Measurements from ENCODE around the gene CACNA1B.
"Not testable (repeated sequence)": the region's sequence is repeated elsewhere in the genome, so short reads cannot be mapped to it uniquely, and the experiment has no call there.

CACNA1B gene

GRCh38 chr9:138117101-138117750 lies 239.6 kb downstream of the CACNA1B start:
- no peak for DNase-seq (ENCODE audit: low read depth)

GRCh38 chr9:138117836-138118235 lies 240.3 kb downstream of the CACNA1B start:
- no peak for DNase-seq (ENCODE audit: low read depth)

- DNase-seq (ENCODE audit: low read depth) = no peak
These were observed 241.1 kb downstream of the CACNA1B start for GRCh38 chr9:138118601-138119071.

DNA sequence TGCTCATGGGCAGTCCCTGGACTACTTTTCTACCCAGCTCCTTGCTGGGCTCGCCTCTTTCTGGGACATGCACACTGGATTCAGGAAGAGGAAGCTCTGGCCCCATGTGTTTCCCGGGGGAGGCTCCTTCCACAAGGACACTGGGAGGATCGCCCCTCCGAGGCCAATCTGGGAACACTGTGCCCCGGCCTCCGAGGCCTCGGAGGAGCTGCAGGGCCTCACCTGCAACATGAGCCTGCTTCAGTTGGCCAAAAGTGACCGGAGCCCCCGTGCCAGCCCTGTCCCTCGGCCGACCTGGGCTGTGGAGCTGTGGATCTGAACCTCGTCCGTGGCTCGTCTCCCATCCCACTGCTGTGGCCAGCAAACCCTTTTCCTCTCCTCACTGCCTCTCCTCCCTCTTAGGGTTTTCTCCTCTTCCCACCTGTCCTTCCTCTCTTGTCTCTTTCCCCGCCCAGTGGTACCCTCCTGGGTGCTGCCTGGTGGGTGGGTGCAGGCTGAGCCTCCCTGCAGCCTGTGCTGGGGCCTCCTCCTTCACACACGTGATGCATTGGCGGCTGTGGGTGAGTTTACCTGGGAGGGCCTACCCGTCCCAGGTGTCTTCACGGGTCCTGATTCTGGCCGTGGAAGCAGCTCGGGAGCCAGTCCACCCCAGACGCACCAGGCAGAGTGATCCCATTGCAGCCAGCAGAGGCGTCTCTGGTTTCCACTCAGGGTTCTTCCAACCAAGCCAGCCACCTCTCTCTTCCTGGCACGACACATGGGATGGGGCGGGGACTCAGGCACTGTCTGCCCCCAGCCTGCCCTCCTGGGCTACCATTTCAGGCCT lies 241.8 kb downstream of the CACNA1B start:
- no peak for DNase-seq (ENCODE audit: low read depth)

DNA sequence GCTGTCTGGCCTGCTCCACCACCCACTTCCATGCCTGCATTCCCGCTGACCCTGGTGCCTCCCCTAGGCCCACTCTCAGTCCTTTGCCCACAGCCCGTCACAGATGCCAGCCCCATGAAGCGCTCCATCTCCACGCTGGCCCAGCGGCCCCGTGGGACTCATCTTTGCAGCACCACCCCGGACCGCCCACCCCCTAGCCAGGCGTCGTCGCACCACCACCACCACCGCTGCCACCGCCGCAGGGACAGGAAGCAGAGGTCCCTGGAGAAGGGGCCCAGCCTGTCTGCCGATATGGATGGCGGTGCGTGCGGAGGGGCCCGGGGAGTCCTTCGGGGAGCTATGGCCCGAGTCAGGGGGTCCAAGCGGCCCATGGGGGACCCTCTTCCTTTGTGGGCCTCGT lies 242.5 kb downstream of the CACNA1B start:
- no peak for DNase-seq (ENCODE audit: low read depth)

DNA sequence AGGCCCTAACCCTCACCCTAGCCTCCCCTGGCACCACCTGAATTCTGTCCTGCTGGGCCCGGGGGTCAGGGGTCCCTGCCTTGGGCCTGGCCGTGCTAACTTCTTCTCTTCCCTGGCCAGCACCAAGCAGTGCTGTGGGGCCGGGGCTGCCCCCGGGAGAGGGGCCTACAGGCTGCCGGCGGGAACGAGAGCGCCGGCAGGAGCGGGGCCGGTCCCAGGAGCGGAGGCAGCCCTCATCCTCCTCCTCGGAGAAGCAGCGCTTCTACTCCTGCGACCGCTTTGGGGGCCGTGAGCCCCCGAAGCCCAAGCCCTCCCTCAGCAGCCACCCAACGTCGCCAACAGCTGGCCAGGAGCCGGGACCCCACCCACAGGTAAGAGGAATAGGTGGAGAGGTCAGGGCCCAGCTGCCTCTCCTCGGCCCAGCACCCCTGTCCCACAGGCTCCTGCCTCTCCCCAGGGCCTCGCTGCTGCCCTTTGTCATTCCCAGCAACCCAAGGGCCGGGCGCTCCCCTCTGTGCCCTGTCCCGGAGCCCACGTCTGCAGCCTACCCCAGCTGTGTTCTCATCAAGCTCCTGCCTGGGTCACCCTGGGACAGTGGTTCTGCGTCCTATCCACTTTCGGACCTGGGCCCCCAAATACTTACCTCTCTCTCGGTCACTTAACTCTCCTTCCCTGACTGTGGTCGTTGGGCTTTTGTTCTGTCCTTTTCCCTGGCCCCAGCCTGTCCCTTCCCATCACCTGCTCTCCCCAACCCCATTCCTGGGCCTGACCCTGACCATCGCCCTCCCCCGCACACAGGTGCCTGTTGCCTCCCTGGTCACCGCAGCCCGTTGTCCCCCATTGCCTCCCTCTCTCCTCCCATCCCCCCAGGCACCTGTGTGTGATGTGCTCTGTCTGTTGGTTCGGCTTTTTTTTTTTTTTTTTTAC lies 243.2 kb downstream of the CACNA1B start:
- DNase-seq (ENCODE audit: low read depth) = no peak

DNA sequence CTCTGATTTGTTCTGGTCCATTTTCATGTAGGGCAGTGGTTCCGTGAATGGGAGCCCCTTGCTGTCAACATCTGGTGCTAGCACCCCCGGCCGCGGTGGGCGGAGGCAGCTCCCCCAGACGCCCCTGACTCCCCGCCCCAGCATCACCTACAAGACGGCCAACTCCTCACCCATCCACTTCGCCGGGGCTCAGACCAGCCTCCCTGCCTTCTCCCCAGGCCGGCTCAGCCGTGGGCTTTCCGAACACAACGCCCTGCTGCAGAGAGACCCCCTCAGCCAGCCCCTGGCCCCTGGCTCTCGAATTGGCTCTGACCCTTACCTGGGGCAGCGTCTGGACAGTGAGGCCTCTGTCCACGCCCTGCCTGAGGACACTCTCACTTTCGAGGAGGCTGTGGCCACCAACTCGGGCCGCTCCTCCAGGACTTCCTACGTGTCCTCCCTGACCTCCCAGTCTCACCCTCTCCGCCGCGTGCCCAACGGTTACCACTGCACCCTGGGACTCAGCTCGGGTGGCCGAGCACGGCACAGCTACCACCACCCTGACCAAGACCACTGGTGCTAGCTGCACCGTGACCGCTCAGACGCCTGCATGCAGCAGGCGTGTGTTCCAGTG lies 244.0 kb downstream of the CACNA1B start:
- no peak for DNase-seq (ENCODE audit: low read depth)

DNA sequence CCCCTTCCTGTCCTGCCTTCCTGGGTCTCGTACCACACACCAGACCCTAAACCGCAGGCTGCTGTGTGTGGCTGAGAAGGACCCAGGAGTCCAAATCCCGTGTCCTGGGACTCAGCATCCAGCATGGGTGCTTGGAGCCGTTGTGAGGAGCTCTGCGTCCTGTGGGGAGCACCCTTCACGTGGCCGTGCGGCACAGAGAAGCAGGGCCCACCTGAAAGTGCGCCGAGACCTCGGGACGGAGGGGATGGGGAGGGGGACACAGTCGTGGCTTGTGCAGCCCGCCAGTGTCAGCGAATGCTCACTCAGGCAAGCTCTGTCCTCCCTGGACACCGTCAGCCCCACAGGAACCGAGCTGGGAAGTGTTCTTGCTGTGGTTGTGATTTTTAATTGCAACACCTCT lies 244.6 kb downstream of the CACNA1B start:
- DNase-seq (ENCODE audit: low read depth) = no peak

- DNase-seq (ENCODE audit: low read depth) = no peak
These were observed 245.1 kb downstream of the CACNA1B start for GRCh38 chr9:138122676-138123075.

DNA sequence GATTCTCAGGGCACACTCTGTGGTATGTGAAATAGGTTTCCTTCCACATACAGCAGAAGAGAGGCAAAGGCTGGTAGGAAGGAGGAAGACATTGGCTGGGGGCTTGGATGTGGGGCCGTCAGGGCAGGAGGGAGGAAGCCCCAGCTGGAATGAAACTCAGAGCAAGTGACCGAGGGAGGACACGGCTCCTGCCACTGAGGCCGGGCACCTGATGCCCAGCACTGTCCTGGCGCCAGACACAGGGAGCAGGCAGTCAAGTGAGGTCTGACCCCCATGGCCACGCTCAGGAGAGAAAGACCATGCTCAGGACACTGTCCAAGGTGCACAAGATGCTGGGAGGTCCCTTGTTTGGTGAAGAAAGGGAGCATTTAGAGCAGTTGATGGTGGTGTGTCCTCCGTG lies 245.5 kb downstream of the CACNA1B start:
- no peak for DNase-seq (ENCODE audit: low read depth)

DNA sequence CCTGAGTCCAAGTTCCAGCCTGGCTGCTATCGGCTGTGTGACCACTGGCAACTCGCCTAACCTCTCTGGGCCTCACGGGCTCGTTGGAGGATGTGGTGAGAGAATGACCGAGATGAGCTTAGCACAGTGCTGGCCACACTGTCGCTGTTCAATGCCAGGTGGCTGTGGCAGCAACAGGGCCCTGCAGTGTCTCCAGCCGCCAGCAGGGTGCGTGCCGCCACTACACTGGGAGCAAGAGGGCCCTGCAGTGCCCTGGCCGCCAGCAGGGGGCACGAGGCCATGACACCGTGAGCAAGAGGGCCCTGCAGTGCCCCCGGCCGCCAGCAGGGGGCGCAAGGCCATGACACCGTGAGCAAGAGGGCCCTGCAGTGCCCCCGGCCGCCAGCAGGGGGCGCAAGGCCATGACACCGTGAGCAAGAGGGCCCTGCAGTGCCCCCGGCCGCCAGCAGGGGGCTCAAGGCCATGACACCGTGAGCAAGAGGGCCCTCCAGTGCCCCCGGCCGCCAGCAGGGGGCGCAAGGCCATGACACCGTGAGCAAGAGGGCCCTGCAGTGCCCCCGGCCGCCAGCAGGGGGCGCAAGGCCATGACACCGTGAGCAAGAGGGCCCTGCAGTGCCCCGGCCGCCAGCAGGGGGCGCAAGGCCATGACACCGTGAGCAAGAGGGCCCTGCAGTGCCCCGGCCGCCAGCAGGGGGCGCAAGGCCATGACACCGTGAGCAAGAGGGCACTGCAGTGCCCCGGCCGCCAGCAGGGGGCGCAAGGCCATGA lies 248.7 kb downstream of the CACNA1B start:
- DNase-seq (ENCODE audit: low read depth) = not testable (repeated sequence)

GRCh38 chr9:138126858-138127584 lies 249.4 kb downstream of the CACNA1B start:
- not testable (repeated sequence) for DNase-seq (ENCODE audit: low read depth)

GRCh38 chr9:138128027-138128426 lies 250.4 kb downstream of the CACNA1B start:
- not testable (repeated sequence) for DNase-seq (ENCODE audit: low read depth)

DNA sequence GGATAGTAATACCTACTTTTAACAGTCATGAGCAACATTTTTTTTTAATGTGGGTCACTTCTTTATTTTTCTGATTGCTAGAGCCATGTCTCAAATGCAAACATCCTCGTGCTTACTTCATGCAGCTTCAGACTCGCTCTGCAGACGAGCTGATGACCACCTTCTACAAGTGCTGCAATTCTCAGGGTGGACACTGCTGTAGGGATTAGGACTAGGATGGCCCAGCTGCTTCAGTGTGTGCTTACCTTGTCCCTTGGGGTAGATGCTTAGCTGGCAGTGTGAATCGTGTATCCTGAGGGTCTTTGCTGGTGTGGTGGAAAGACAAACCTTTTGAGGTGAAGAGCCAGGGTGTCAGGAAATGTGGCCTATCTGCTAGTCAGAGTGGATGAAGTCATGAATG lies 251.7 kb downstream of the CACNA1B start:
- not testable (repeated sequence) for DNase-seq (ENCODE audit: low read depth)

- DNase-seq (ENCODE audit: low read depth) = not testable (repeated sequence)
These were observed 255.5 kb downstream of the CACNA1B start for GRCh38 chr9:138132946-138133705.

DNA sequence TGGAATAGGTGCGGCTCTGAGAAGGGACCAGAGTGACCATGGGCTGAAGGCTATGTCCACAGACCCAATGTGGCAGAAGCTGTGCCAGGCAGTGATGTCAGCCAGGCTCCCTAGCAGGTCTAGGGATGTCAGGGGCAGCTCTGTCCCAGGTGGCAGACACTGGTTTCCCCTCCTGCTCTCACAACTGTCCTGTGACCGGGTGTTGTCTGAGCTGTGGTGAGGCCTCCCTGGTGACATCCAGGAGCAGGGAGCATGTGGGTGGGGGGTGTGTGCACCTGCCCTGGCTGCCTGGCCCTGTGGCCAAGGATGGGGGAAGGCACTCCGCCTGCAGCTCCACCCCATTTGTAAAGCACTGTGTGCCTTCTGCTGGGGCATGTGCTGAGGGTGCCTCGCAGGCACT lies 257.0 kb downstream of the CACNA1B start:
- DNase-seq (ENCODE audit: low read depth) = not testable (repeated sequence)

DNA sequence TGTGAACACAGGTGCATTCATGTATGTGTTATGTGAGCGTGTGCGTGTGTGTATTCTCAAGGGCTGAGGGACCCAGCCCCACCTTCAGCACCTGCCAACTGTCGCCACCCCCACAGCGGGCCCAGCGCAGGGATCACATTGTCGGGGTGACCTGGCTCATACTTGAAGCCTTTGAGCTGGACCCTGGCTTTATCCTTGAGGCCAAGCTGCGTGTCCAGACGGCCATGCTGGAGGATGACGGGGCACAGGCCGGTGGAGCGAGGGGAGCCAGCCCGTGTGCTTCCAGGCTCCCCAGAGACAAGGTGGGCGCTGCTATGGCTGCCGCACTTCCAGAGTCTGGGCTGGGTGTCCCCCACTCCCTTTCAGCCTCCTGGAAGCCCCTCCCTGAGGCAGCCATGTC lies 261.5 kb downstream of the CACNA1B start:
- not testable (repeated sequence) for DNase-seq (ENCODE audit: low read depth)

GRCh38 chr9:138140980-138141379 lies 263.4 kb downstream of the CACNA1B start:
- DNase-seq (ENCODE audit: low read depth) = not testable (repeated sequence)

- DNase-seq (ENCODE audit: low read depth) = not testable (repeated sequence)
These were observed 265.1 kb downstream of the CACNA1B start for GRCh38 chr9:138142528-138143244.

Measured in non-pigmented ciliary epithelial cell (primary cell).